ENCODE measurements around the gene NPIPB2.

The NPIPB2 gene

GRCh38 chr16:11892761-11893160, 49.1 kb downstream of the NPIPB2 start:
- peaks cover 82% of the 10 kb centered on the region for H3K36me3 ChIP-seq (ENCODE audit: insufficient read depth, low read length)
- H3K4me3 ChIP-seq (ENCODE audit: low read length) = no peak overlapping the region
- WGBS = 81% methylated on average over 3 of the region's 4 CpGs
- H3K9ac ChIP-seq (ENCODE audit: low read depth, low read length) = no peak overlapping the region
- H3K9me3 ChIP-seq (ENCODE audit: insufficient read depth, low read depth, low read length) = no peaks in the 10 kb centered on the region
- no peak overlapping the region for H3K27ac ChIP-seq (ENCODE audit: low read depth, low read length)
- no peaks in the 10 kb centered on the region for H3K27me3 ChIP-seq (ENCODE audit: insufficient read depth, low read length)
- no peaks in the 10 kb centered on the region for H3K4me1 ChIP-seq (ENCODE audit: insufficient read depth, low read length)

GRCh38 chr16:11890231-11890965, 51.4 kb downstream of the NPIPB2 start:
- no peaks in the 10 kb centered on the region for H3K4me1 ChIP-seq (ENCODE audit: insufficient read depth, low read length)
- no peak overlapping the region for H3K4me3 ChIP-seq (ENCODE audit: low read length)
- H3K9me3 ChIP-seq (ENCODE audit: insufficient read depth, low read depth, low read length) = no peaks in the 10 kb centered on the region
- H3K9ac ChIP-seq (ENCODE audit: low read depth, low read length) = no peak overlapping the region
- no peaks in the 10 kb centered on the region for H3K27me3 ChIP-seq (ENCODE audit: insufficient read depth, low read length)
- 98% methylated on average over 3 of the region's 5 CpGs for WGBS
- peaks cover 84% of the 10 kb centered on the region for H3K36me3 ChIP-seq (ENCODE audit: insufficient read depth, low read length)
- no peak overlapping the region for H3K27ac ChIP-seq (ENCODE audit: low read depth, low read length)

GRCh38 chr16:11886881-11887280, 55.0 kb downstream of the NPIPB2 start:
- Histone ChIP-seq H3K4me3 (ENCODE audit: low read length) (no peak overlapping the region), H3K9ac (ENCODE audit: low read depth, low read length) (no peak overlapping the region), H3K36me3 (ENCODE audit: insufficient read depth, low read length) (peaks cover 82% of the 10 kb centered on the region), H3K9me3 (ENCODE audit: insufficient read depth, low read depth, low read length) (no peaks in the 10 kb centered on the region), H3K27ac (ENCODE audit: low read depth, low read length) (no peak overlapping the region), H3K4me1 (ENCODE audit: insufficient read depth, low read length) (no peaks in the 10 kb centered on the region), H3K27me3 (ENCODE audit: insufficient read depth, low read length) (no peaks in the 10 kb centered on the region)
- 93% methylated on average over 6 of the region's 6 CpGs for WGBS

GRCh38 chr16:11884035-11884434, 57.8 kb downstream of the NPIPB2 start:
- H3K36me3 ChIP-seq (ENCODE audit: insufficient read depth, low read length) = peaks cover 91% of the 10 kb centered on the region
- H3K27ac ChIP-seq (ENCODE audit: low read depth, low read length) = no peak overlapping the region
- no peaks in the 10 kb centered on the region for H3K27me3 ChIP-seq (ENCODE audit: insufficient read depth, low read length)
- H3K9ac ChIP-seq (ENCODE audit: low read depth, low read length) = no peak overlapping the region
- no peak overlapping the region for H3K4me3 ChIP-seq (ENCODE audit: low read length)
- H3K4me1 ChIP-seq (ENCODE audit: insufficient read depth, low read length) = no peaks in the 10 kb centered on the region
- 94% methylated on average over 4 of the region's 5 CpGs for WGBS
- H3K9me3 ChIP-seq (ENCODE audit: insufficient read depth, low read depth, low read length) = no peaks in the 10 kb centered on the region

GRCh38 chr16:11880007-11880406, 61.8 kb downstream of the NPIPB2 start:
- no peaks in the 10 kb centered on the region for H3K27me3 ChIP-seq (ENCODE audit: insufficient read depth, low read length)
- no peak overlapping the region for H3K9ac ChIP-seq (ENCODE audit: low read depth, low read length)
- no peaks in the 10 kb centered on the region for H3K9me3 ChIP-seq (ENCODE audit: insufficient read depth, low read depth, low read length)
- H3K36me3 ChIP-seq (ENCODE audit: insufficient read depth, low read length) = peaks cover 89% of the 10 kb centered on the region
- no peaks in the 10 kb centered on the region for H3K4me1 ChIP-seq (ENCODE audit: insufficient read depth, low read length)
- no peak overlapping the region for H3K27ac ChIP-seq (ENCODE audit: low read depth, low read length)
- no peak overlapping the region for H3K4me3 ChIP-seq (ENCODE audit: low read length)
- WGBS = 97% methylated on average over 5 of the region's 5 CpGs

- no peaks in the 10 kb centered on the region for H3K9me3 ChIP-seq (ENCODE audit: insufficient read depth, low read depth, low read length)
- no peaks in the 10 kb centered on the region for H3K4me1 ChIP-seq (ENCODE audit: insufficient read depth, low read length)
- no peak overlapping the region for H3K4me3 ChIP-seq (ENCODE audit: low read length)
- H3K36me3 ChIP-seq (ENCODE audit: insufficient read depth, low read length) = peaks cover 93% of the 10 kb centered on the region
- no peaks in the 10 kb centered on the region for H3K27me3 ChIP-seq (ENCODE audit: insufficient read depth, low read length)
- H3K9ac ChIP-seq (ENCODE audit: low read depth, low read length) = no peak overlapping the region
- 96% methylated on average over 5 of the region's 5 CpGs for WGBS
- H3K27ac ChIP-seq (ENCODE audit: low read depth, low read length) = no peak overlapping the region
Measured at GRCh38 chr16:11877374-11877773, 64.5 kb downstream of the NPIPB2 start.
